Measurements from ENCODE around the gene KRTAP4-4.
"Not testable (repeated sequence)": the region's sequence is repeated elsewhere in the genome, so short reads cannot be mapped to it uniquely, and the experiment has no call there.

The KRTAP4-4 gene

DNA sequence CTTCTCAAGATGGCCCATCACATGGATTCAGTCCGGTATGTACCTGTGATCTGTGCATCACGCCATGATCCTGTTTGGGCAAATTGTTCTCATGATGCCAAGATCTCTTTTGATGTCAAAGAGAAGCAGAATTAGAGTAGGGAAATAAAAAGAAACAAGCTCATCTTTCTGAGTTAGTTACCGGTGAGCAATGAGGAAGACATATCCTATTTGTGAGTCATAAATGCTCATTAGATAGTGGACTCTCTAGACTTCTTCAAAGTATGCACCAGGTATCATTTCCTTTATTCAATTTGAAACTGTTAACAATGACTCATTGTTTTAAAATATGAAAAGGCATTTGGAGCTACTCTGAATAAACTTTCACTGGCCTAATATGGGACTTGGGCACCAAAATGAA lies 28.6 kb downstream of the KRTAP4-4 start:
- no peak overlapping the region for H3K4me3 ChIP-seq (replicated peaks; ENCODE audit: low read depth, low read length)
- no peak for DNase-seq (ENCODE audit: extremely low read depth, insufficient read length)
- TF ChIP-seq CTCF (IDR thresholded peaks at IDR 0.05; ENCODE audit: insufficient read depth, low read length, poor library complexity, severe bottlenecking) = no peak
- H3K36me3 ChIP-seq (ENCODE audit: control insufficient read depth, insufficient read depth, low read length) = no peaks in the 10 kb centered on the region
- no peaks in the 10 kb centered on the region for H3K27me3 ChIP-seq (replicated peaks; ENCODE audit: control insufficient read depth, insufficient read depth, low read length)

- no peaks in the 10 kb centered on the region for H3K27me3 ChIP-seq (replicated peaks; ENCODE audit: control insufficient read depth, insufficient read depth, low read length)
- DNase-seq (ENCODE audit: extremely low read depth, insufficient read length) = no peak
- TF ChIP-seq CTCF (IDR thresholded peaks at IDR 0.05; ENCODE audit: insufficient read depth, low read length, poor library complexity, severe bottlenecking) = no peak
- no peak overlapping the region for H3K4me3 ChIP-seq (replicated peaks; ENCODE audit: low read depth, low read length)
- no peaks in the 10 kb centered on the region for H3K36me3 ChIP-seq (ENCODE audit: control insufficient read depth, insufficient read depth, low read length)
Measured at GRCh38 chr17:41127371-41127770, 33.2 kb downstream of the KRTAP4-4 start.

DNA sequence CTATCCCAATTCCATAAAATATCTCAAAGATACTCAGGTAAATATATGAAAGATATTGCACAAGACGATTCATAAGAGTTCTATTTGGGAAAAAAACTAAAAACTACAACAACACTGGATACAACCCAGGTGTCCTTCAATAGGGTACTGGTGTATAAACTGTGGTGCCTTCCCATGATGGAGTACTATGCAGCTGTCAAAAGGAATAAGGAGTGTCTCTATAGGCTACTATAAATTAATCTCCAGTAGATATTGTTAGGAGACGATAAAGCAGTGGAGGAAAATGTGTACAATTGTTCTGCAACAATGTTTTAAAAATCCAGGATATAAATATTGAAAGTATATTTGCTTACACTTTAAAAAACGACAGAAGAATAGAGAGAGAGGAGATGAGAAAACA lies 34.1 kb downstream of the KRTAP4-4 start:
- DNase-seq (ENCODE audit: extremely low read depth, insufficient read length) = no peak
- Histone ChIP-seq H3K27me3 (replicated peaks; ENCODE audit: control insufficient read depth, insufficient read depth, low read length) (no peaks in the 10 kb centered on the region), H3K4me3 (replicated peaks; ENCODE audit: low read depth, low read length) (no peak overlapping the region), H3K36me3 (ENCODE audit: control insufficient read depth, insufficient read depth, low read length) (no peaks in the 10 kb centered on the region)
- TF ChIP-seq CTCF (IDR thresholded peaks at IDR 0.05; ENCODE audit: insufficient read depth, low read length, poor library complexity, severe bottlenecking) = no peak

DNA sequence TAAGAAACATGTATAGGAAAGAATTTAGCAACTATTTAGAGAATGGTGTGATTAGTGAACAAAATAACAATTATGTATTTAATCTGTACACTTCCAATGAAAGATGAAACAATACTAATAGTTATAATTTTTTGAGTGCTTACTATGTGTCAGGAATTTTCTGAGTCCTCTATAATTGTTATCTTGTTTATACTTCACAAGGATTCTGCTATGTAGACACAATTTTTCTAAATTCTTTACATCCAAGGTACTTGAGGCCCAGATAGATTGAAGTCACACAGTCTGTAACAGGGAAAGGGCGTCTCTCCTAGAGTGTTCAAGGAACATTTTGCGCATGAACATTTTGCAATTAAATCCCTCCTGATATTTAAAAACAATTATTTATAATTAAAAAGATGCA lies 35.5 kb downstream of the KRTAP4-4 start:
- no peak for DNase-seq (ENCODE audit: extremely low read depth, insufficient read length)
- H3K27me3 ChIP-seq (replicated peaks; ENCODE audit: control insufficient read depth, insufficient read depth, low read length) = no peaks in the 10 kb centered on the region
- no peak overlapping the region for H3K4me3 ChIP-seq (replicated peaks; ENCODE audit: low read depth, low read length)
- no peak for TF ChIP-seq CTCF (IDR thresholded peaks at IDR 0.05; ENCODE audit: insufficient read depth, low read length, poor library complexity, severe bottlenecking)
- no peaks in the 10 kb centered on the region for H3K36me3 ChIP-seq (ENCODE audit: control insufficient read depth, insufficient read depth, low read length)

DNA sequence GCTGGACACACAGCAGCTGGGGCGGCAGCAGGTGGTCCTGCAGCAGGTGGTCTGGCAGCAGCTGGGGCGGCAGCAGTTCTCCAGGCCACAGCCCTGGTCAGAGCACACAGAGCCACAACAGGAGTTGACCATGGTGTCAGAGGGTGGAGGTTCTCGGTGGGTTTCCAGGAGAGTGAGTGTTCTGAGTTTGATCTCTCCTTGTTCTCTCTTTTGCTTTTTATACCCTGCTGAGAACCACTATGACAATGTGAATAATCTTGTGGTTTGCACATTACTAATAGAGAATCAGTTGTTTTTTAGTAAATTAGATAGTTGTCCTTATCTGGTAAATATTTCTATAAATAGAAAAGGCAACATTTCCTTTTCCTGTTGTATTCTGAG lies 36.6 kb downstream of the KRTAP4-4 start, which contains the start of gene KRTAP4-12:
KRTAP4-12 (minus strand) TSS at position 192 of the 381 bp plus-strand sequence; CDS start at position 132, 60 bp downstream.
- H3K36me3 ChIP-seq (ENCODE audit: control insufficient read depth, insufficient read depth, low read length); DNase-seq (ENCODE audit: extremely low read depth, insufficient read length); H3K4me3 ChIP-seq (replicated peaks; ENCODE audit: low read depth, low read length); H3K27me3 ChIP-seq (replicated peaks; ENCODE audit: control insufficient read depth, insufficient read depth, low read length): not testable (repeated sequence)

- not testable (repeated sequence) for DNase-seq (ENCODE audit: extremely low read depth, insufficient read length); H3K4me3 ChIP-seq (replicated peaks; ENCODE audit: low read depth, low read length); H3K27me3 ChIP-seq (replicated peaks; ENCODE audit: control insufficient read depth, insufficient read depth, low read length); H3K36me3 ChIP-seq (ENCODE audit: control insufficient read depth, insufficient read depth, low read length)
Measured at GRCh38 chr17:41123292-41123990, 37.1 kb downstream of the KRTAP4-4 start.

DNA sequence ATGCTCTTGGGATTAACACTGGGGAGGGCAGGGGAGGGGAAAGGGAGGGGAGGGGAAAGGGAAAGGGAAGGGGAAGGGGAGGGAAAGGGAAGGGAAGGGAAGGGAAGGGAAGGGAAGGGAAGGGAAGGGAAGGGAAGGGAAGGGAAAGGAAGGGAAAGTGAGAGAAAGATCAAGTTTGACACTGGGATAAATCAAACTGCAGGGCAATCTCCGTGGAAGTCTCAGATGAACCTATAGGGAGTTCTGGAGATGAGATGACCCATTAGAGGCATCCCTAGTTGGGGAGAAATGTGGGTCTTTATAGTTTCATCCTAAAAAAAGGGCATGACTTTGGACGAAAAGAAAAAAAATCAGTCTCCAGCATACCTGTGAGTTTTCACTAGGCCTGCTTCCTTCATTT lies 38.8 kb downstream of the KRTAP4-4 start:
- H3K36me3 ChIP-seq (ENCODE audit: control insufficient read depth, insufficient read depth, low read length) = no peaks in the 10 kb centered on the region
- DNase-seq (ENCODE audit: extremely low read depth, insufficient read length) = no peak
- no peak for TF ChIP-seq CTCF (IDR thresholded peaks at IDR 0.05; ENCODE audit: insufficient read depth, low read length, poor library complexity, severe bottlenecking)
- no peak overlapping the region for H3K4me3 ChIP-seq (replicated peaks; ENCODE audit: low read depth, low read length)
- no peaks in the 10 kb centered on the region for H3K27me3 ChIP-seq (replicated peaks; ENCODE audit: control insufficient read depth, insufficient read depth, low read length)

DNA sequence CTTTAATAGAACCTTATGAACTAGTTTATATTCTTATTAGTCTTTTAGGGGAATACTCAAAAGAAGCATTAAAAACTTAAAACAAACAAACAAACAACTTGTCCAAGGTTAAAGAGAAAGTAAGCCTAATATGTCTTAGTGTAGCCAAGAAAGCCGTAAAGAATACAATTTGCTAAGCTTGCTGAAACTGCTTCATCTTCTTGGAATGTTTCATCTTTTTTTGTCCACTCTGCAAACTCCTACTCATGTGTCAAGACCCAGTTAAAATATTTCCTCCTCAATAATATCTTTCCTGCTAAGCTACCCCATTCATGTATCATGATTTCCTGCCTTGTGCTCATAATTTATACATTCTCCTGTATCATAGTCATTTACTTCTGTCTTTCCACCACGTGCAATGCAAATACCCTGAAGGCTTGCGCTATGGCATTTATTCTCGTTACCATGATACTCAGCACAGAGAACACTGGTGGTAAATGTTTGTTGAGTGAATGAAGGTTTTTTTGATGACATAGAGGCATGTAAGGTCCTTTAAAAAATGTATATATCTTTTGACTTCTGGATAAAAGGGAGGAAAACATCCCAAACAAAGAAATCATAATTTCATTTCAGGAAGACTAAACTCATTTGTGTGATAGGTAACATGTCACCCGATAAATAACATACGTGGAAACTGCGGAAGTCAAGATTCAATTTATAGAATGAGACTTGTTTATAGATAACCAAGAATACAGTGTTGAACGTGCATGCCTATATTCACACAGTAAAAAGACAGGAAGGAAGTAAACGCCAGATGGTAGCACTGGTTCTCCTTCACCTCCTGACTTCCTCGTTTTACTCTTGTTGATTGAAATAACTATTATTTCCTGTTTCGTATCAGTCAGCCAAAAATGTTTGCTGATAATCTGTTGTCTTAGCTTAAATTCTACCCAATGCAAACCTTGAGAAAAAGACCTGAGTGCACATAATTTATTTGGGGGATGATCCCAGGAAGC lies 40.6 kb downstream of the KRTAP4-4 start:
- not testable (repeated sequence) for H3K36me3 ChIP-seq (ENCODE audit: control insufficient read depth, insufficient read depth, low read length); H3K4me3 ChIP-seq (replicated peaks; ENCODE audit: low read depth, low read length); DNase-seq (ENCODE audit: extremely low read depth, insufficient read length); H3K27me3 ChIP-seq (replicated peaks; ENCODE audit: control insufficient read depth, insufficient read depth, low read length)

Measured in GM06990 (cell line).